ENCODE data around the gene SULF2. TPM values are rescaled to one million over a fixed set of nuclear protein-coding genes. Genes with fewer than 3 reads are reported as not detected.

The SULF2 gene
- total RNA-seq, 2 donors from 2014 or later = 37.2 to 55.1 TPM

DNA sequence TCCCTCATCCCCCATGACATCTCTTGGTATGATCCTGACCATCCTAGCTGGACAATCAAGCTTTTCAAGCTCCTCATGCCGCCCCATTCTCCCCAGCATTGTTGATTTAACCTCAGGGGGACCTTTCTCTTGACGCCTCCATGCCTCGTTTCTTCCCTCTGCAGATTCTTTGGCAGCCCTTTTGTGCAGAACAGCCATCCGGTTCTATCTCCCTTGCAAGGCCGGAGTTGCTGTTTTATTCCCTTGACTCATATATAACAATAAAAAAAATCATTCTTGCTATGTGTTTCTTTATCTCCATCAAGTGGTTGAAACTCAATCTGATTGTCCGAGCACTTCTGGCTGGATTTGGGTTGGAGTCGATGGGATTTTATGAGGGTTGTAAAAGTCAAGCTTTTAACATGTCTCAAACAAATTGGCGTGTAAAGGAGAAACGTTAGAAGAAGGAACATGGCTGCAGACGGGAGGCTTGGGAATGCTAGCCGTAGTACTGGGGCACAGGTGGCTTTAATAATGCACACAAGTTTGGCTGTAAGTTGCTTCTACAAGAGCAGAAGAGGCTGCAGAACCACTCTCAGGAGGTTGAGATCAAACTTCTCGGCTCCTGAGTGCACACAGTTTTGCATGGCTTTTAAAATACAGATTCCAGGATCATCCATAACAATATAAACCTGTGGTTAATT lies 3.9 kb upstream of the SULF2 start:
- ATAC-seq (no peak), DNase-seq (no peak)
- intact Hi-C loops (cut with DNase I) = loop anchor here in 1 of 2 donors (5.0 kb wide), 1 partner anchor 828 kb away; no protein-coding TSS in a partner anchor

DNA sequence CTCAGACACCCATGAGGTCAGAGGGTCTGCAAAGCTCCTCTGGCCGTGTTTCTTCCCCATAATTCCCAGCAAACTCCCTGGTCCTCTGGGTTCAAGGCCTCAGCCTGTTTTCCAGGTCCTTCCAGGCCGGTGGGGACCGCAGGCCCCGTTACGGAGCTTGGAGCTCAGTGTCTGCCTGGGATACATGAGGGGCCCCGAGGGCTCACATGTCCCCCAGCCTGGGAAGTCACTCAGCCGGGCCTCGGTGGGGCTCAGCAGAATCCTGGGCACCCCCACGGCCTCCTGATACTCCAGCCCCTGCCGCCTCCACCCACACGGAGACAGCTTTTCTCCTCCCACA lies 3.4 kb upstream of the SULF2 start:
- intact Hi-C loops (cut with DNase I) = loop anchor here in 1 of 2 donors (5.0 kb wide), 1 partner anchor 829 kb away; no protein-coding TSS in a partner anchor
- ATAC-seq (no peak), DNase-seq (no peak)

DNA sequence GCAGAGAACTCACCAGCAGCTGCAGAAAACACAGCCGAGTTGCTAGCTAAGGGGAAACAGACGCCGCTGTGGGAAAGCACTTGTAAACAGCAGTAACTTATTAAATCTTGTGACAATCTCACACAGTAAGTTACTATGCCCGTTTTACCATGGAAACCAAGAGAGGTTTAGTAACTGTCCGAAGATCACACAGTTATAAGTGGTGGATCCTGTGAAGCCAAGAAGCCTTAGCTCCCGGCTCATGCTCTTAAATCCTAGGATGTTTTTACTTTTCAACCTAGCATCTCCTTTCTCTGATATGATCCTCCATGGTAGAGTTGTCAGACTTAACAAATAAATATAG lies 1.5 kb upstream of the SULF2 start:
- intact Hi-C loops (cut with DNase I) = loop anchor here (1.0 to 5.0 kb wide), 2 partner anchors 831 to 835 kb away; no protein-coding TSS in a partner anchor
- ATAC-seq (peak in 1 of 2 donors; percentile 2), DNase-seq (no peak)

DNA sequence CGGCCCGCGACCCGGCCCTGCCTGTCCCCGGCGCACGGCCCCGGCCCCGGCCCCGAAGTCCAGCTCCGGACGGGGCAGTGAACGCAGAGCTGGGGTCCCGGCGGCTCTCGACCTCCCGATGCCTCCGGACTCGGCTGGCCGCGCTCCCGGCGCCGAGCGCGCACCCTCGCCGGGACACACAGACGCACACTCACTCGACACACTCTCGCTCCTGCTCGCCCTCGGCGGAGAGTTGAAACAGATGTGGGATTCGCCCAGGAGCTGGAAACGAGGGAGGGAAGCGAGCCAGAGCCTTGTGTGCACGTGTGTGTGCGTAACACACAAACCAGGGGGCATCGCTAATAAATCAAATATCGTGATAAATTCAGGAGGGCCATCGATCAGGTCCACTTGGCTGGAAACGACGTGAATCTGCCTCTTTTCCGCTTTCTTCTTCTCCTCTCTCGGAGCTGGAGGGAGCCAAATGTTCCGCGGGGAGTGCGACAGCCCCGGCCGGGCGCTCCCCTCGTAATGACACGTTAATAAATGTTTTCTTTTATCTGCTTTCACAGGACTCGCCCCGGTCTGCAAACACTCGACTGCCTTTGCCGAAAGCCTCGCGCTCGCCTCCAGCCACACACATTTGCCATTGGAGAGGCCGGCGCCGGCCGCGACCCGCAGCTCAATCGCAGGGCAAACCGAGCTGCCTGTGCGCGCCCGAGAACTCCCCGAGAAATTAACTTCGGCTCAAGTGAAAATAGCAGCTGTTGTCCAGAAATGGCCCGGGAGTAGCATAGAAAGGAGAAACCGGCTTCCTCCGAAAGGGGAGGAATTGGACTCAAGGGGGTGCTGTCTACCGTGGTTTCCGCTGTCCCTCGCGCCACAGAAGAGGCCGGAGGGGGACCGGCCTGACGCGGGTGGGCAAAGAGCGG lies 828 bp upstream of the SULF2 start:
- intact Hi-C loops (cut with DNase I) = loop anchor here (1.0 to 5.0 kb wide), 2 partner anchors 831 to 835 kb away; no protein-coding TSS in a partner anchor
- peak; percentile 75 for DNase-seq
- ATAC-seq = peak; percentile 85 to 89

DNA sequence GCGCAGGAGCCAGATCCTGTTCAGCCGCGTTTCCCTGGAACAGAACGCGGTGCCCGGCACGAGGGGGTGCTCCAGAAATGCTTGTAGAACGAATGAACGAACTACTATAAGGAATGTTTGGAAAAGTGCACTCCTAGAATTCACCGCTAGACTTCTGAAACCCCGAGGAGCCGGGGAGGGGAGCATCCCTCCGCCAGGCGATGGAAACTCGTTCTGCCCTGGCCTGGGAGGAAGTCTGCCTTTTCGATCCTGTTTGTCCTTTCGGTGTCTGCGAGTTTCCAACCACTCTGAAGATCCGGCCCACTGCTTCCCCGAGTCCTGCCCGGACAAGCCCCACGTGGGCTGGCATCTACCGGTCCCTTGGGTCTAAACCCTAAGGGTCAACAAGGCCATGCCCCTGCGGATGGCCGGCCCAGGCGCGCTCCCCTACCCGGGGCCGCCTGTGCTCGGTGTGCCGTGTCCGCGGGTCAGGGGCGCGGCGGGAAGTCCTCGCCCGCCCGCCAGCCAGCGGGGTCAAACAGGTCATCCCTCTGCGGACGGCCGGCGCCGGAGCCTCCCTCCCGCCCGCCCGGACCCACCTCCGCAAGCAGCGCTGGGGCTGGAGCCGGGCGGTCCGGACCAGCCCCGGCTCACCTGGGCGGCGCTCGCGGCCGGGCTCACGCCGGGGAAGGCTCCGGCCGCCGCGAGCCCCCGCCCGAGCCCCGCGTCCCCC lies 526 bp downstream of the SULF2 start:
- DNase-seq = peak; percentile 65
- intact Hi-C loops (cut with DNase I) = loop anchor here (5.0 kb wide), 2 partner anchors 102 to 833 kb away; no protein-coding TSS in a partner anchor
- ATAC-seq = peak; percentile 20 to 51

DNA sequence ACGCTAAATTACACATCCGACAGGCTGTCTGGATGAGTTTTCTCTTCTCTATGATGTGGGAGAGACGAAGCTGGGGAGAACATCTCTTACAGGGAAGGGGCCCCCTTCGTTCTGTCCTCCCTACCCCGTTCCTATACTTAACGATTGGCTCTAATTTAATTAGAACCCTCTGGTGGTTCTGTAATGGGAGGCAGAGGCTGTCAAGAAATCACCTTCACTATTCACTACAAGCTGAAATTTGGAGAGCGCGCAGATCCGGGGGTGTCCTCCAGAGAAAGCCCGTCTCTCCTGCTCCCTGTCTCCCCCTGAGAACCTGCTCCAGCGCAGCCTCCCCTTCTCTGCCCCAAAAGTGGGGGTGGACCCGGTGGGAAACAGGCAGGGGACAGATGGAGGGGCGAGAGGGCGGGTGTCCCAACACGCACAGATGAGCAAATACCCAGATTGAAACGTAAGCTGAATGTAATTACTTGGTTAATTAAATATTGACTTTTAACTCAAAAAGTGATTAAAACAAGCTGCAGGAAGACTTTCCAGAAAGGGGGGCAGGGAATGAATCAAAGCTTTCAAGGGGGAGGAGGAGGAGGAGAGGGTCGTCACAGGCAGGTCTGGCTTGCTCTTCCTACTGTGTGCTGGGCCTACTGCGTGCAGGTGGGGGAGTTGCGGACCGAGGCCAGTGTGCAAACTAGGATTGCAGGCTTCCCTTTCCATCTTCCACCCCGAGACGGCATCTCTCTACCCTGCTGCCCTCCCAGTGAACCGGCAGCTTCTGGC lies 1.3 kb downstream of the SULF2 start:
- no peak for DNase-seq
- no peak for ATAC-seq
- intact Hi-C loops (cut with DNase I) = loop anchor here in 1 of 2 donors (5.0 kb wide), 1 partner anchor 102 kb away; no protein-coding TSS in a partner anchor

DNA sequence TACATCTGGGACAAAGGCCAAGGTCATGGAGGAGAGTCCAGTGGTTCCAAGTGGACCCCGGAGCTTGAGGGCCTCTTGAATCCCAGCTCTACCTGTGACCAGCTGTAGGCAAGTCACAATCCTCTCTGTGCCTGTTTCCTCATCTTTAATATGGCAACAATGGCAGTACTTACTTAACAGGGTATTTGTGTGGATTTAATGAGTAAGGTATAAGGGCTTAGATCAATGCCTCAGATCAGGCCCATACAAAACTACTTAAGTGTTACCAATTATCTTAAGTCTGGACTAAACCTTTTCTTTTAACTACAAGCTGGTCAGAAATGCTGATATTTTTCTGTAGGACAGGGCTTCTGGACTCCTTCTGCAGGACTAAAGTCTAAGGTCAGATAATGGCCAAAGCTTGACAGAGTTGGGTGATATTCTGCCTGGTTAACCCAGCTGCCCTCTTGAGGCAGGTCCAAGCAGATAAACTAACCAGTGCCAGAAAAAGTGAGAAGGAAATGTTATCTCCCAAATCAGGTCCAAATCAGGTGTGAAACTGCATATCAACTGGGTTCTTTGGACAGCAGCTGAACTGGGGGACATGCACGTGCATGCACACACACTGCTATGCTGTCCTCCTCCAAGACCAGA lies 2.2 kb downstream of the SULF2 start:
- ATAC-seq (no peak), DNase-seq (no peak)
- intact Hi-C loops (cut with DNase I) = loop anchor here in 1 of 2 donors (5.0 kb wide), 1 partner anchor 101 kb away; no protein-coding TSS in a partner anchor

DNA sequence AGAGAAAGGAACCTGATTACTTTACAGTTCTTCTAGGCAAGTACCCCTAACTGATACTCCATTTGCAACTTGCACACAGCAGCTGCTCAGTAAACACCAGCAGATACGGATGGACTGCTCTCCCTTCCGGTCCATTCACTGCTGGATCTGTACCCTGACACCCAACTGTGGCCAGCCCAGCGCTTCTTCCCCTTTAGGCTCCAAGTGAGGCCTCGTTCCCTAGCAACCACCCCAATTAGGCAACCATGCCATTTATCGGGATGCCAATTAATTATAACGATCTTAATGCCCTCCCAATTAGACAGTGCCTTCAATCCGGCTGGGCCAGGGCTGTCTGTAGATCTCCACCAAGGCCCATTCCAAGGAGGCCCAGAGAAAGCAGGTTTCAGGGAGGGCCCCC lies 3.2 kb downstream of the SULF2 start:
- intact Hi-C loops (cut with DNase I) = loop anchor here in 1 of 2 donors (5.0 kb wide), 1 partner anchor 100 kb away; no protein-coding TSS in a partner anchor
- DNase-seq = no peak
- ATAC-seq = no peak

DNA sequence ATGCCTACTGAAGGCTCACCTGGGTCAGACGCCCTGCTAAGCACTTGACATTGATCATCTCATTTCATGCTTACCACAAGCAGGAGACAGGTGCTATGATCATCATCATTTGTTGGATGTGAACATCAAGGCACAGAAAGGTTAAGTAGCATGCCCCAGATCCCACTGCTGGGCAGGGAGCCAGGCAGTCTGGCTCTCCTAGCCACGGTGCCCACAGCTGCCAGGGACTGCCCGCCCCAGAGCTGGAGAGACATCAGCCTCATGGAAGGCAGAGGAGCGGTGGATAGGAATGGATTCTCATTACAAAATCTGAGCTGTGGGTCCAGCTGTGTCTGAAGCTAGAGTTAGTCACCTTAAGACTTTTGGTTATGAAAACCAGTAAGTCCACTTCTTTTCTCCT lies 3.6 kb downstream of the SULF2 start:
- ATAC-seq (no peak), DNase-seq (no peak)
- intact Hi-C loops (cut with DNase I) = loop anchor here in 1 of 2 donors (5.0 kb wide), 1 partner anchor 99 kb away; no protein-coding TSS in a partner anchor

DNA sequence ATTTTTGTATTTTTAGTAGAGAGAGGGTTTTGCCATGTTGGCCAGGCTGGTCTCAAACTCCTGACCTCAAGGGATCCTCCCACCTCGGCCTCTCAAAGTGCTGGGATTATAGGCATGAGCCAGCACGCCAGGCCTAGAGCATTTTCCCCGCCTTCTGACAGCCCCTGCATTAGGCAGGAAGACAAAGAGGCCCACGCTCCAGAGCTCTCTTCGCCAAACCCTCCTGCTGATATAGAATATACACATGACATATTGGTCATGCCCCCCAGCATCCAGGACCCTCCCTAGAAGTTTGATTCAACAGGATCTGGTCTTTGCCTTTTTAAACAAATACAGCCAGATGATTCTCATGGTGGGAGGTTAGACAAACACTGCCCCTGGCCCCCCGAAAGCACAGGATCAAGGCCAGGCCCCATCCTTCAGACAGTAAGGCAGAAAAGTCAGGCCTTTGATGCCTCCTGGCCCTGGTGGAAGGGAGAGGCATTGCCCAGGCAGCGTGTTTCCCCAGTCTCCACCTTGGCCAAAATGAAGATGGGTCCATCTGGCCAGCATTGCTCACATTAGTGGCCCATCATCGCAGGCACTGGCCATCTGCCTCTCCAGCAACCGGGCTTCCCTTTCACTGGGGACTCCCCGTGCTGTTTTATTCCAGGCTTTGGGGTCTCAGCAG lies 4.4 kb downstream of the SULF2 start:
- intact Hi-C loops (cut with DNase I) = loop anchor here in 1 of 2 donors (5.0 kb wide), 1 partner anchor 99 kb away; no protein-coding TSS in a partner anchor
- ATAC-seq = no peak

DNA sequence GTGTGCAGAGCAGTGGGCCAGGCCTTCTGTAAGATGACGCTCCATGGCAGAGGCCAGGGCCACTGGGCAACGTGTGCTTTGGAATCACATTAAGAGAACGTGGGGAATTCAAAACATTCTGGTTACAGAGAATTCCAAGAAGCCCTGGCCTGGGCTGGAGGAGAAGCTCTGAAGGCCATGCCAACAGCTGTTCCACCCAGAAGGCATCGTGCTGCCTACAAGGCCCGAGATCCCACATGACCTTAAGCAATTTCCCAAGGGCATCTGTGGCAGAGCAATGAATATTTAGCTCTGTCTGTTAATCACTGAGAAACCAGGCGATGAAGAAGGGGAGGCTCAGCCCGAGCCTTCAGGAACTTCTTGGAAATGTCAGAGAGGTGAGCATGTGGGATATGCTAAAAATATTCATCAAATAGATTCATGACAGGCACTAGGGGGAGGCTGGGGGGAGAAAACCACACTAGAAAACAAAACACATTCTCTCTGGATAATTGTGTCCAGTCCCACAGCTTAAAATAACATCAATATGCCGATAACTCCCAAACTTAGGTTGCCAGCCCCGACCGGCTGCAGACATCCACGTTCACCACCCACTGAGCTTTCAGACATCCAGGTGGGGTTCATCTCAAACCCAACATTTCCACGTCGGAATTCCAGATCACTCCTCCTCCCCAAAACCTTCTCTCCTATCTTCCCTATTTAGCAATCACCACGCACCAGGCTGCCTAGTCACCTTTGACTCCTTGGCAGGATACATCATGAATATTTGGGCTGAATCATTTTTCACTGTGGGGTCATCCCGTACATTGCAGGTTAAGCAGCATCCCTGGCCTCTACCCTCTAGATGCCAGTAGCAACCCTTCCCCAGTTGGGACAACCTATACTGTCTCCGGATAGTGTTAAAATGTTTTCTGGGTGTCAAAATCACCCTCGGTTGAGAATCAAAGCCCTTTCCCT lies 6.6 kb downstream of the SULF2 start:
- intact Hi-C loops (cut with DNase I) = loop anchor here in 1 of 2 donors (10.0 kb wide), 1 partner anchor 104 kb away; no protein-coding TSS in a partner anchor
- DNase-seq (no peak), ATAC-seq (peak; percentile 32 to 67)

More for the DNA sequence above, 4.4 kb downstream of the SULF2 start:
- no peak for DNase-seq

DNA sequence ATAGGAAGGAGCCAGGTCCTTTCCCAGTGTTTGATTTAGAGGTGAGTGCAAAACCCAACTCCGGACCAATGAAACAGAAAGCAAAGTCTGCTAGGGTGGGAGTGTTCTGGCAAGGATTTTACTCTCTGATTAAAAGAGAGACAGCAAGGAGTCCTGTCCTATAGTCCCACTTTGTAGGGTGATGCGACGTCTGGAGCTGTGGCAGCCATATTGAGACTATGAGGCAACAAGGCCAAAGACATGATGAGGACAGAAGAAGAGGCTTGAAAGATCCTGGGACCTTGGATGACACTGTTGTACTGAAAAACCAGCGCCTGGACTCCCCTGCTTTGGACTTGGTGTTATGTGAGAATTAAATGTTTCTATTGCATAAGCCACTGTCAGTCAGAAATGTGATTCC lies 8.1 kb downstream of the SULF2 start:
- ATAC-seq = no peak
- no peak for DNase-seq
- intact Hi-C loops (cut with DNase I) = loop anchor here in 1 of 2 donors (10.0 kb wide), 1 partner anchor 102 kb away; no protein-coding TSS in a partner anchor

DNA sequence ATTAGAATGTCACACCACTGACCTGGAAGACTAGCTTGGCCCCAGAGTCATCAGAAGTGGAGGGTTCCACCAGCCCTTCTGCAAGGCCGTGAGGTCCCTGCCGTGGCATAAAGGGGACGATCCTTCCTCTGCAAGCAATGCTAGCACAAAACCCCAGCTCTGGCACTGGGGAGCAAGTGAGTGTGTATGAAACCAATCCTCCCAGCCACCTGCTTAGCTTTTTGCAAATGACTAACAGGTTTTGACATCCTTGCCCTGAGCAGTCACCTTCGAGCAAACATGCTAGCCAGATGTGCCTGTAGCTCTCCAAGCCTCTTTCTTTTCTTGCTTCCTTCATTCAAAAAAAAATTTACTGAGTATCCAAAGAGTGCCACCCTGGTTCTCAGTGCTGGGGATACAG lies 8.6 kb downstream of the SULF2 start:
- intact Hi-C loops (cut with DNase I) = loop anchor here in 1 of 2 donors (10.0 kb wide), 1 partner anchor 102 kb away; no protein-coding TSS in a partner anchor
- DNase-seq (no peak), ATAC-seq (no peak)

DNA sequence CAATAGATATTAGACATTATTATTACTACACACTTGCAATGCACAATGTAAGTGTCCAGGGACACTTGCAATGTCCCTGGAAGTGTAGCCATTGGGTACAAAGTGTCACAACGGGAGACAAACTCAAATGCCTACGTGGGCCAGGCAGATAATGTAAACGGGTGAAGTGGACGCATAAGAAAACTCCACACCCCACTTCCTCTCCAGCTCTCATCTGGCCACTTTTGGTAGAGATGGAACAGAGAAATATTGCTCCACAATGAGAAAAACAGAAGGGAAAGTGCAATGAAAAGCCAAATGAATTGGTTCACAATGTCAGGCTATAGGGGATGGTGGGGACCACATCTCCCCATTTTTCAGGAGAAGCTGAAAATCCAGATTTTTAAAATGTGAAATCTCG lies 9.4 kb downstream of the SULF2 start:
- ATAC-seq (no peak), DNase-seq (no peak)

DNA sequence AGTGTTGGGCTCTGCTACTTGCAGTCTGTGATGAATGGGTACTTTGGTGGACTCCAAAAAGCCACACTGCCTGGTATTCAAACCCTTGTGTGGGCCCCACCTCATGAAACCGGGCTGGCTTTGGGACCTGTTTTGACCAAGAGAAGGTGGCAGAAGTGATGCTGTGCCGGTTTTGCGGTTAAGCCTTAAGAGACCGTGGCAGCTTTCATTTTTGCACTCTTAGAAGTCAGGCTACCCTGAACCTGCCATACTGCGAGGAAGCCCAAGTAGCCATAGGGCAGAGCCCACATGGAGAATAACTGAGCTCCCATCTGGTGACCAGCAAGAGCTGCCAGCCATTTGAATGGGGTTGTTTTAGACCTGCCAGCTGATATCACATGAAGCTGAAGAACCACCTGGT lies 10.2 kb downstream of the SULF2 start:
- ATAC-seq = no peak
- intact Hi-C loops (cut with DNase I) = loop anchor here in 1 of 2 donors (10.0 kb wide), 1 partner anchor 100 kb away; no protein-coding TSS in a partner anchor
- DNase-seq = no peak

More for the DNA sequence above, 9.4 kb downstream of the SULF2 start:
- intact Hi-C loops (cut with DNase I) = loop anchor here in 1 of 2 donors (10.0 kb wide), 1 partner anchor 101 kb away; no protein-coding TSS in a partner anchor

Data from left cardiac atrium (tissue), 4 donors.